CD4-positive, alpha-beta T cell treated with Interleukin-15 for 4 hours (primary cell): ENCODE data around the gene PRDX5.
A peak's percentile ranks its signal among the peaks of the same experiment; 100 is the strongest.
"Not testable (repeated sequence)": the region's sequence is repeated elsewhere in the genome, so short reads cannot be mapped to it uniquely, and the experiment has no call there.

ENCODE experiments used
- DNase-seq: peaks from one replicate; pipeline ENCODE4 v3.0.0-alpha.2; 2020; ENCODE audit warnings: low spot score

PRDX5 gene

GRCh38 chr11:64305691-64306562, 12.0 kb upstream of the PRDX5 start:
- DNase-seq = peak; percentile 73

- no peak for DNase-seq
Measured at GRCh38 chr11:64306563-64306875, 11.4 kb upstream of the PRDX5 start.

- DNase-seq = no peak
Measured at GRCh38 chr11:64306876-64307622, 10.9 kb upstream of the PRDX5 start.

- not testable (repeated sequence) for DNase-seq
Measured at GRCh38 chr11:64307795-64308194, 10.1 kb upstream of the PRDX5 start.

- DNase-seq = no peak
Measured at GRCh38 chr11:64312947-64313346, 5.0 kb upstream of the PRDX5 start.

GRCh38 chr11:64313491-64314145, 4.3 kb upstream of the PRDX5 start:
- no peak for DNase-seq

GRCh38 chr11:64314146-64314804, 3.6 kb upstream of the PRDX5 start:
- no peak for DNase-seq

- no peak for DNase-seq
Measured at GRCh38 chr11:64314805-64315561, 2.9 kb upstream of the PRDX5 start.

GRCh38 chr11:64315667-64316526, 2.0 kb upstream of the PRDX5 start:
- not testable (repeated sequence) for DNase-seq

GRCh38 chr11:64316672-64317324, 1.1 kb upstream of the PRDX5 start:
- DNase-seq = peak; percentile 30

- peak; percentile 98 for DNase-seq
Measured at GRCh38 chr11:64317325-64317960, 478 bp upstream of the PRDX5 start, which contains the start of gene TRMT112. Gene TRMT112, minus strand, starts transcription at chr11:64317559. Its CDS starts 33 bp downstream, at chr11:64317526.

- DNase-seq = no peak
Measured at GRCh38 chr11:64318766-64319761, 1.1 kb downstream of the PRDX5 start.

GRCh38 chr11:64320556-64320955, 2.6 kb downstream of the PRDX5 start:
- DNase-seq = no peak

- no peak for DNase-seq
Measured at GRCh38 chr11:64321026-64321425, 3.1 kb downstream of the PRDX5 start.

GRCh38 chr11:64321533-64321932, 3.6 kb downstream of the PRDX5 start:
- no peak for DNase-seq

GRCh38 chr11:64322925-64323260, 5.0 kb downstream of the PRDX5 start:
- no peak for DNase-seq

GRCh38 chr11:64323373-64323772, 5.5 kb downstream of the PRDX5 start:
- DNase-seq = no peak

GRCh38 chr11:64323984-64324383, 6.1 kb downstream of the PRDX5 start:
- DNase-seq = not testable (repeated sequence)
